Measurements from ENCODE around the gene CDK5R2. TPM values are rescaled to one million over a fixed set of nuclear protein-coding genes. Genes with fewer than 3 reads are reported as not detected.

CDK5R2 gene
- total and polyA plus RNA-seq, 2 of the 13 experiments (the other 11 are each of a cell fraction or from before 2014, with no cell fraction given) = not detected

- TF ChIP-seq ZNF646 (CRISPR knock-in tag; IDR thresholded peaks at IDR 0.05) (peak; percentile 33; the same call in 1 of the 2 replicates), NRL (CRISPR knock-in tag; IDR thresholded peaks at IDR 0.05; ENCODE audit: borderline replicate concordance) (peak; percentile 97), ZSCAN30 (CRISPR knock-in tag; IDR thresholded peaks at IDR 0.05) (0 out of 2 replicates have a peak, but pooled peaks have one; percentile 53), FIP1L1 (IDR thresholded peaks at IDR 0.05; ENCODE audit: borderline replicate concordance, insufficient read depth, low read depth, low read length) (no peak), FOXO4 (CRISPR knock-in tag; conservative IDR thresholded peaks at IDR 0.05) (0 out of 2 replicates have a peak, but pooled peaks have one; percentile 73), GTF3A (CRISPR knock-in tag; conservative IDR thresholded peaks at IDR 0.05) (no peak), FOXA3 (CRISPR knock-in tag; IDR thresholded peaks at IDR 0.05) (peak; percentile 40; the same call in 1 of the 2 replicates), HDAC2 (CRISPR knock-in tag; IDR thresholded peaks at IDR 0.05) (peak; percentile 62), SIN3B (IDR thresholded peaks at IDR 0.05; ENCODE audit: low read length) (no peak), HNF4A (CRISPR knock-in tag; IDR thresholded peaks at IDR 0.05) (no peak), NFRKB (IDR thresholded peaks at IDR 0.05) (no peak), SKI (IDR thresholded peaks at IDR 0.05; ENCODE audit: partially characterized antibody) (no peak), NR2F2 (IDR thresholded peaks at IDR 0.05; ENCODE audit: borderline replicate concordance, low read depth) (no peak), FOXP4 (CRISPR knock-in tag; IDR thresholded peaks at IDR 0.05) (peak; percentile 63), NCOA2 (CRISPR knock-in tag; IDR thresholded peaks at IDR 0.05) (peak; percentile 61; the same call in 1 of the 2 replicates)
- TF ChIP-seq, protein P1, sequence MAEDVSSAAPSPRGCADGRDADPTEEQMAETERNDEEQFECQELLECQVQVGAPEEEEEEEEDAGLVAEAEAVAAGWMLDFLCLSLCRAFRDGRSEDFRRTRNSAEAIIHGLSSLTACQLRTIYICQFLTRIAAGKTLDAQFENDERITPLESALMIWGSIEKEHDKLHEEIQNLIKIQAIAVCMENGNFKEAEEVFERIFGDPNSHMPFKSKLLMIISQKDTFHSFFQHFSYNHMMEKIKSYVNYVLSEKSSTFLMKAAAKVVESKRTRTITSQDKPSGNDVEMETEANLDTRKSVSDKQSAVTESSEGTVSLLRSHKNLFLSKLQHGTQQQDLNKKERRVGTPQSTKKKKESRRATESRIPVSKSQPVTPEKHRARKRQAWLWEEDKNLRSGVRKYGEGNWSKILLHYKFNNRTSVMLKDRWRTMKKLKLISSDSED (CRISPR knock-in tag; IDR thresholded peaks at IDR 0.05) = no peak
- TF ChIP-seq, protein P2, sequence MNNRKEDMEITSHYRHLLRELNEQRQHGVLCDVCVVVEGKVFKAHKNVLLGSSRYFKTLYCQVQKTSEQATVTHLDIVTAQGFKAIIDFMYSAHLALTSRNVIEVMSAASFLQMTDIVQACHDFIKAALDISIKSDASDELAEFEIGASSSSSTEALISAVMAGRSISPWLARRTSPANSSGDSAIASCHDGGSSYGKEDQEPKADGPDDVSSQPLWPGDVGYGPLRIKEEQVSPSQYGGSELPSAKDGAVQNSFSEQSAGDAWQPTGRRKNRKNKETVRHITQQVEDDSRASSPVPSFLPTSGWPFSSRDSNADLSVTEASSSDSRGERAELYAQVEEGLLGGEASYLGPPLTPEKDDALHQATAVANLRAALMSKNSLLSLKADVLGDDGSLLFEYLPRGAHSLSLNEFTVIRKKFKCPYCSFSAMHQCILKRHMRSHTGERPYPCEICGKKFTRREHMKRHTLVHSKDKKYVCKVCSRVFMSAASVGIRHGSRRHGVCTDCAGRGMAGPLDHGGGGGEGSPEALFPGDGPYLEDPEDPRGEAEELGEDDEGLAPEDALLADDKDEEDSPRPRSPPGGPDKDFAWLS (CRISPR knock-in tag; IDR thresholded peaks at IDR 0.05; ENCODE audit: borderline replicate concordance) = no peak
Observed at GRCh38 chr2:218962859-218963492, 3.5 kb downstream of the CDK5R2 start (continued).
